GM12874 (cell line): ENCODE results near the gene IZUMO4.

Experiments
- CTCF ChIP-seq: IDR thresholded peaks from 2 replicates; pipeline ENCODE4 v1.5.1; 2011; ENCODE audit warnings: low read depth, mild to moderate bottlenecking, control low read depth, low read length, moderate library complexity; ENCODE audit not compliant: insufficient read depth

IZUMO4 gene

GRCh38 chr19:2116507-2116906, 19.8 kb downstream of the IZUMO4 start:
- TF ChIP-seq CTCF: no peak

- no peak for TF ChIP-seq CTCF
Measured at GRCh38 chr19:2117215-2117960, 20.7 kb downstream of the IZUMO4 start.

- TF ChIP-seq CTCF: no peak
Measured at GRCh38 chr19:2118438-2118837, 21.7 kb downstream of the IZUMO4 start.

GRCh38 chr19:2119921-2120785, 23.4 kb downstream of the IZUMO4 start:
- TF ChIP-seq CTCF: no peak

- no peak for TF ChIP-seq CTCF
Measured at GRCh38 chr19:2120821-2121220, 24.1 kb downstream of the IZUMO4 start.

- TF ChIP-seq CTCF: no peak
Measured at GRCh38 chr19:2121416-2122051, 24.8 kb downstream of the IZUMO4 start.

- no peak for TF ChIP-seq CTCF
Measured at GRCh38 chr19:2122251-2122650, 25.5 kb downstream of the IZUMO4 start.
